Measurements from ENCODE around the gene DACH1.

DNA sequence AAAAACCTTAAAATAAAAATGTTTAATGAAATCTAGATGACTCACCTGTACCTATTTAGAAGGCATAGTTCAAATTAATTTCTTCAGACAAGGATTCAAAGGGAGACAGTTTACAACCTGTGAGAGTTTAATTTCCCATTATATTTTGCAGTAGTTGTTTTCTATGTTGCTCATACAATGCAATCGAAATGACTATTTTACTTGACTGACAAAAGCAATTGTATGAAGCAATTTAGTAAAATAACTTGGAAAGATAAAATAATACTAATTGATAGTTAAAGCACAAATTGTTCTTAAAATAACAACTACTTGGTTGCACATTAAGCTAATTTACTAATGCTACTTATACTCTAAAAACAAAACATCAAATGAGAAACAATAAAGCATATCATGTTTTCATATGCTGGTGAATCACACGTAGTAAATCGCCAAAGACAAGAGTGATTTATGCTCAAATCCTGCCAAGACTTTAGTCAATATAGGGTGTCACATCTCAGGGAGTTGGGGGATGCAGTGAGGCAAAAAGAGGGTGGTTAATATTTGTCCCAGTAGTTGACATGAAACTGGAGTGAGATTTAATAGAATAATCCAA lies 6.4 kb downstream of the DACH1 start:
- TF ChIP-seq POLR2AphosphoS5 (IDR thresholded peaks at IDR 0.05; ENCODE audit: borderline replicate concordance, low read depth, low read length) (no peak), EZH2 (IDR thresholded peaks at IDR 0.05) (no peak), FOXP2 (optimal IDR thresholded peaks at IDR 0.05; ENCODE audit: control extremely low read depth, extremely low read length, insufficient read depth) (no peak)
